ENCODE results near the gene PTPRM. TPM values are rescaled to one million over a fixed set of nuclear protein-coding genes. Genes with fewer than 3 reads are reported as not detected.

PTPRM gene
- total RNA-seq, 1 experiment from 2014 or later: 6.2 TPM

- peaks cover 51% of the 10 kb centered on the region for H3K27me3 Mint-ChIP-seq (ENCODE audit: low read depth)
- Histone ChIP-seq H2AK5ac (ENCODE audit: insufficient read length, low read length) (no peak overlapping the region), H3K4me2 (ENCODE audit: insufficient read depth, insufficient read length, low read length) (peak overlapping the region; percentile 67), H3K9ac (ENCODE audit: extremely low read depth, insufficient read length, low read length) (no peak overlapping the region), H4K5ac (ENCODE audit: insufficient read length, low read depth, low read length) (no peak overlapping the region), H3T11ph (ENCODE audit: low read length) (no peak overlapping the region), H3K27ac (ENCODE audit: insufficient read length, low read depth, low read length) (no peak overlapping the region), H3K79me2 (ENCODE audit: insufficient read depth, low read length) (no peaks in the 10 kb centered on the region), H2BK12ac (ENCODE audit: insufficient read length, low read depth, low read length) (no peak overlapping the region), H3K79me1 (ENCODE audit: insufficient read depth, low read depth, low read length, poor library complexity, severe bottlenecking) (no peaks in the 10 kb centered on the region), H2BK20ac (ENCODE audit: low read depth, low read length, poor library complexity, severe bottlenecking) (no peak overlapping the region), H3K4me1 (ENCODE audit: insufficient read depth, low read length) (peaks cover 4% of the 10 kb centered on the region; the same call in 1 of the 2 replicates), H3K4ac (ENCODE audit: low read depth, low read length) (no peak overlapping the region), H2AFZ (ENCODE audit: low read length) (no peak overlapping the region), H3K23ac (ENCODE audit: insufficient read length, low read depth, low read length) (no peak overlapping the region), H4K8ac (replicated peaks; ENCODE audit: insufficient read length, low read depth, low read length) (no peak overlapping the region), H3K27me3 (ENCODE audit: insufficient read depth, low read length) (peaks cover 15% of the 10 kb centered on the region; the same call in 1 of the 2 replicates), H4K91ac (ENCODE audit: insufficient read length, low read depth, low read length) (no peak overlapping the region), H3K56ac (ENCODE audit: insufficient read length, low read depth, low read length) (no peak overlapping the region), H2BK5ac (ENCODE audit: insufficient read length, low read length) (no peak overlapping the region), H3K23me2 (ENCODE audit: insufficient read length, low read depth, low read length, poor library complexity, severe bottlenecking) (peaks cover 14% of the 10 kb centered on the region), H3K18ac (ENCODE audit: insufficient read length, low read depth, low read length) (no peak overlapping the region), H2BK15ac (ENCODE audit: low read depth, low read length) (no peak overlapping the region), H3K14ac (ENCODE audit: insufficient read depth, low read length) (no peak overlapping the region), H2BK120ac (ENCODE audit: low read depth, low read length, poor library complexity, severe bottlenecking) (no peak overlapping the region), H4K20me1 (ENCODE audit: control insufficient read depth, insufficient read depth, insufficient read length) (no peaks in the 10 kb centered on the region), H3K9me3 (ENCODE audit: control insufficient read depth, low read depth, low read length) (no peaks in the 10 kb centered on the region)
- peaks cover 16 to 17% of the 10 kb centered on the region in 2 experiments for H3K4me1 Mint-ChIP-seq
- H3K36me3 Mint-ChIP-seq (ENCODE audit: insufficient read depth in 1 of 3, low read depth in 3 of 3): 0 out of 7 replicates have a peak, but pooled peaks cover 0 to 9% (median 0%) of the 10 kb centered on the region in 3 experiments
- peaks cover 0 to 5% of the 10 kb centered on the region in 2 experiments; a peak in 1 of 5 replicates for H3K9me3 Mint-ChIP-seq
- peak overlapping the region; percentile 62 to 79 for H3K4me3 Mint-ChIP-seq
- no peak overlapping the region for H3K27ac Mint-ChIP-seq
- no peak for TF ChIP-seq CTCF (conservative IDR thresholded peaks at IDR 0.05)
- no CpG with 5 or more reads among the region's 4 CpGs for WGBS (ENCODE audit: extremely low coverage, insufficient read length, low lambda C conversion rate)
- DNase-seq: no peak
Measured at GRCh38 chr18:7566244-7566566, 911 bp upstream of the PTPRM start.
